ENCODE results near the gene PRKCH.

GRCh38 chr14:61585598-61586543, 264.5 kb downstream of the PRKCH start:
- TF ChIP-seq MAX (IDR thresholded peaks at IDR 0.05; ENCODE audit: low read depth, low read length) (no peak), TCF12 (IDR thresholded peaks at IDR 0.05; ENCODE audit: low read depth, low read length) (no peak), KDM1A (IDR thresholded peaks at IDR 0.05; ENCODE audit: borderline replicate concordance) (no peak), CBX5 (IDR thresholded peaks at IDR 0.05; ENCODE audit: low read depth) (no peak)

Data from GM12878 (cell line).